Stomach (tissue), 4 donors: ENCODE results near the gene TNK2.

Experiments
- POLR2A ChIP-seq, 4 donors: fragments of 450-650 bp; IDR thresholded peaks; one replicate each; pipeline ENCODE4 v1.6.1; 2016; ENCODE audit warnings: antibody characterized with exemption in 4 of 4, control low read depth in 2 of 4, mild to moderate bottlenecking in 1 of 4, moderate library complexity in 1 of 4
- TF ChIP-seq, protein P1 (sequence below), 7 experiments: fragments of 450-650 bp in 4 of 7; fragments of 200-600 bp in 3 of 7; sonication (generic) in 3 of 7; IDR thresholded peaks; one replicate each; pipeline ENCODE4 v1.5.1; 2016 to 2019; ENCODE audit warnings: antibody characterized with exemption in 7 of 7, control low read depth in 2 of 7, mild to moderate bottlenecking in 1 of 7

GRCh38 chr3:195868866-195869412 is 39.4 kb downstream of the TNK2 start:
- TF ChIP-seq, protein P1, sequence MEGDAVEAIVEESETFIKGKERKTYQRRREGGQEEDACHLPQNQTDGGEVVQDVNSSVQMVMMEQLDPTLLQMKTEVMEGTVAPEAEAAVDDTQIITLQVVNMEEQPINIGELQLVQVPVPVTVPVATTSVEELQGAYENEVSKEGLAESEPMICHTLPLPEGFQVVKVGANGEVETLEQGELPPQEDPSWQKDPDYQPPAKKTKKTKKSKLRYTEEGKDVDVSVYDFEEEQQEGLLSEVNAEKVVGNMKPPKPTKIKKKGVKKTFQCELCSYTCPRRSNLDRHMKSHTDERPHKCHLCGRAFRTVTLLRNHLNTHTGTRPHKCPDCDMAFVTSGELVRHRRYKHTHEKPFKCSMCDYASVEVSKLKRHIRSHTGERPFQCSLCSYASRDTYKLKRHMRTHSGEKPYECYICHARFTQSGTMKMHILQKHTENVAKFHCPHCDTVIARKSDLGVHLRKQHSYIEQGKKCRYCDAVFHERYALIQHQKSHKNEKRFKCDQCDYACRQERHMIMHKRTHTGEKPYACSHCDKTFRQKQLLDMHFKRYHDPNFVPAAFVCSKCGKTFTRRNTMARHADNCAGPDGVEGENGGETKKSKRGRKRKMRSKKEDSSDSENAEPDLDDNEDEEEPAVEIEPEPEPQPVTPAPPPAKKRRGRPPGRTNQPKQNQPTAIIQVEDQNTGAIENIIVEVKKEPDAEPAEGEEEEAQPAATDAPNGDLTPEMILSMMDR (IDR thresholded peaks at IDR 0.05): no peak
- TF ChIP-seq POLR2A (IDR thresholded peaks at IDR 0.05): no peak
